IPS-18a (cell line): ENCODE measurements around the gene PDK1.
"Not testable (repeated sequence)": the region's sequence is repeated elsewhere in the genome, so short reads cannot be mapped to it uniquely, and the experiment has no call there.

Source experiments
- H3K27ac ChIP-seq: one replicate; pipeline ENCODE4 v1.5.1; 2013; ENCODE audit warnings: low read length
- H3K27me3 ChIP-seq: one replicate; pipeline ENCODE4 v1.6.1; 2013; ENCODE audit warnings: mild to moderate bottlenecking, low read length; ENCODE audit not compliant: control insufficient read depth, insufficient read depth
- H3K36me3 ChIP-seq: one replicate; pipeline ENCODE4 v1.6.1; 2013; ENCODE audit warnings: low read depth, low read length; ENCODE audit not compliant: control insufficient read depth
- H3K4me1 ChIP-seq: one replicate; pipeline ENCODE4 v1.6.1; 2013; ENCODE audit warnings: low read depth, low read length; ENCODE audit not compliant: control insufficient read depth
- H3K4me3 ChIP-seq: one replicate; pipeline ENCODE4 v1.5.1; 2013; ENCODE audit warnings: low read length
- H3K9ac ChIP-seq: one replicate; pipeline ENCODE4 v1.6.1; 2013; ENCODE audit warnings: mild to moderate bottlenecking, low read length, moderate library complexity
- H3K9me3 ChIP-seq: one replicate; pipeline ENCODE4 v1.6.1; 2013; ENCODE audit warnings: low read depth, low read length; ENCODE audit not compliant: control insufficient read depth

PDK1 gene

GRCh38 chr2:172578860-172579512 lies 23.1 kb downstream of the PDK1 start:
- Histone ChIP-seq H3K4me1 (peaks cover 8% of the 10 kb centered on the region), H3K9ac (no peak overlapping the region), H3K36me3 (peaks cover 39% of the 10 kb centered on the region), H3K4me3 (no peak overlapping the region), H3K27ac (no peak overlapping the region), H3K27me3 (no peaks in the 10 kb centered on the region), H3K9me3 (peaks cover 14% of the 10 kb centered on the region)

GRCh38 chr2:172580544-172580943 lies 24.7 kb downstream of the PDK1 start:
- Histone ChIP-seq H3K9ac (no peak overlapping the region), H3K27me3 (no peaks in the 10 kb centered on the region), H3K36me3 (peaks cover 35% of the 10 kb centered on the region), H3K4me3 (no peak overlapping the region), H3K4me1 (peaks cover 8% of the 10 kb centered on the region), H3K27ac (no peak overlapping the region), H3K9me3 (peaks cover 9% of the 10 kb centered on the region)

- Histone ChIP-seq H3K4me1 (peaks cover 8% of the 10 kb centered on the region), H3K36me3 (peaks cover 41% of the 10 kb centered on the region), H3K4me3 (no peak overlapping the region), H3K9me3 (peaks cover 6% of the 10 kb centered on the region), H3K27ac (no peak overlapping the region), H3K9ac (no peak overlapping the region), H3K27me3 (no peaks in the 10 kb centered on the region)
These were observed 26.8 kb downstream of the PDK1 start for GRCh38 chr2:172582656-172583055.

GRCh38 chr2:172586245-172586891 lies 30.5 kb downstream of the PDK1 start:
- H3K4me3 ChIP-seq, result no peak overlapping the region
- H3K9me3 ChIP-seq, result no peaks in the 10 kb centered on the region
- H3K36me3 ChIP-seq, result peaks cover 49% of the 10 kb centered on the region
- H3K4me1 ChIP-seq, result no peaks in the 10 kb centered on the region
- H3K27ac ChIP-seq, result no peak overlapping the region
- H3K27me3 ChIP-seq, result no peaks in the 10 kb centered on the region
- no peak overlapping the region for H3K9ac ChIP-seq

GRCh38 chr2:172587231-172587630 lies 31.3 kb downstream of the PDK1 start:
- peaks cover 40% of the 10 kb centered on the region for H3K36me3 ChIP-seq
- not testable (repeated sequence) for H3K27me3 ChIP-seq, H3K9ac ChIP-seq, H3K9me3 ChIP-seq, H3K27ac ChIP-seq, H3K4me3 ChIP-seq, H3K4me1 ChIP-seq

- Histone ChIP-seq H3K36me3 (peaks cover 42% of the 10 kb centered on the region), H3K9ac (no peak overlapping the region), H3K27ac (no peak overlapping the region), H3K27me3 (no peaks in the 10 kb centered on the region), H3K4me1 (no peaks in the 10 kb centered on the region), H3K4me3 (no peak overlapping the region), H3K9me3 (no peaks in the 10 kb centered on the region)
These were observed 33.0 kb downstream of the PDK1 start for GRCh38 chr2:172588931-172589330.

- not testable (repeated sequence) for H3K9ac ChIP-seq, H3K4me1 ChIP-seq, H3K27me3 ChIP-seq, H3K9me3 ChIP-seq, H3K27ac ChIP-seq, H3K4me3 ChIP-seq
- H3K36me3 ChIP-seq, result peaks cover 54% of the 10 kb centered on the region
These were observed 35.5 kb downstream of the PDK1 start for GRCh38 chr2:172591386-172591785.

GRCh38 chr2:172592190-172592589 lies 36.3 kb downstream of the PDK1 start:
- peaks cover 54% of the 10 kb centered on the region for H3K36me3 ChIP-seq
- H3K27ac ChIP-seq, H3K9me3 ChIP-seq, H3K4me3 ChIP-seq, H3K4me1 ChIP-seq, H3K27me3 ChIP-seq, H3K9ac ChIP-seq: not testable (repeated sequence)

GRCh38 chr2:172596776-172597175 lies 40.9 kb downstream of the PDK1 start:
- Histone ChIP-seq H3K27ac (no peak overlapping the region), H3K9ac (no peak overlapping the region), H3K36me3 (peaks cover 59% of the 10 kb centered on the region), H3K9me3 (no peaks in the 10 kb centered on the region), H3K4me1 (no peaks in the 10 kb centered on the region), H3K4me3 (no peak overlapping the region), H3K27me3 (no peaks in the 10 kb centered on the region)

GRCh38 chr2:172597176-172597842 lies 41.4 kb downstream of the PDK1 start:
- peaks cover 64% of the 10 kb centered on the region for H3K36me3 ChIP-seq
- H3K4me3 ChIP-seq, result no peak overlapping the region
- no peaks in the 10 kb centered on the region for H3K4me1 ChIP-seq
- H3K27me3 ChIP-seq, result no peaks in the 10 kb centered on the region
- no peak overlapping the region for H3K9ac ChIP-seq
- H3K27ac ChIP-seq, result no peak overlapping the region
- no peaks in the 10 kb centered on the region for H3K9me3 ChIP-seq

GRCh38 chr2:172599947-172600346 lies 44.1 kb downstream of the PDK1 start:
- Histone ChIP-seq H3K27me3 (no peaks in the 10 kb centered on the region), H3K4me1 (no peaks in the 10 kb centered on the region), H3K4me3 (no peak overlapping the region), H3K9ac (no peak overlapping the region), H3K27ac (no peak overlapping the region), H3K36me3 (peaks cover 51% of the 10 kb centered on the region), H3K9me3 (no peaks in the 10 kb centered on the region)
